Measurements from ENCODE around the gene TTC23. TPM values are rescaled to one million over a fixed set of nuclear protein-coding genes. Genes with fewer than 3 reads are reported as not detected.

Gene TTC23
- total RNA-seq, 1 donor from 2014 or later: 25.0 TPM

- Mint-ChIP-seq H3K9me3 (ENCODE audit: low read depth) (no peaks in the 10 kb centered on the region), H3K27me3 (ENCODE audit: low read depth) (no peaks in the 10 kb centered on the region), H3K27ac (ENCODE audit: unreplicated experiment) (no peak overlapping the region), H3K4me1 (ENCODE audit: low read depth) (peaks cover 21% of the 10 kb centered on the region), H3K36me3 (ENCODE audit: low read depth) (peaks cover 6% of the 10 kb centered on the region), H3K4me3 (ENCODE audit: unreplicated experiment) (no peak overlapping the region)
- DNase-seq (ENCODE audit: low spot score): no peak
- TF ChIP-seq CTCF (IDR thresholded peaks at IDR 0.05): no peak
Observed at GRCh38 chr15:99143242-99143641, 106.1 kb downstream of the TTC23 start.

GRCh38 chr15:99142562-99142961, 106.8 kb downstream of the TTC23 start:
- no peak for DNase-seq (ENCODE audit: low spot score)
- Mint-ChIP-seq H3K4me1 (ENCODE audit: low read depth) (peaks cover 21% of the 10 kb centered on the region), H3K27me3 (ENCODE audit: low read depth) (no peaks in the 10 kb centered on the region), H3K4me3 (ENCODE audit: unreplicated experiment) (no peak overlapping the region), H3K27ac (ENCODE audit: unreplicated experiment) (no peak overlapping the region), H3K9me3 (ENCODE audit: low read depth) (no peaks in the 10 kb centered on the region), H3K36me3 (ENCODE audit: low read depth) (peaks cover 9% of the 10 kb centered on the region)
- TF ChIP-seq CTCF (IDR thresholded peaks at IDR 0.05): no peak

GRCh38 chr15:99141943-99142342, 107.4 kb downstream of the TTC23 start:
- Mint-ChIP-seq H3K27ac (ENCODE audit: unreplicated experiment) (no peak overlapping the region), H3K27me3 (ENCODE audit: low read depth) (no peaks in the 10 kb centered on the region), H3K36me3 (ENCODE audit: low read depth) (peaks cover 9% of the 10 kb centered on the region), H3K4me3 (ENCODE audit: unreplicated experiment) (no peak overlapping the region), H3K9me3 (ENCODE audit: low read depth) (no peaks in the 10 kb centered on the region), H3K4me1 (ENCODE audit: low read depth) (peaks cover 21% of the 10 kb centered on the region)
- no peak for DNase-seq (ENCODE audit: low spot score)
- no peak for TF ChIP-seq CTCF (IDR thresholded peaks at IDR 0.05)

- Mint-ChIP-seq H3K36me3 (ENCODE audit: low read depth) (peaks cover 17% of the 10 kb centered on the region), H3K4me1 (ENCODE audit: low read depth) (peaks cover 25% of the 10 kb centered on the region), H3K27me3 (ENCODE audit: low read depth) (no peaks in the 10 kb centered on the region), H3K4me3 (ENCODE audit: unreplicated experiment) (no peak overlapping the region), H3K27ac (ENCODE audit: unreplicated experiment) (no peak overlapping the region), H3K9me3 (ENCODE audit: low read depth) (no peaks in the 10 kb centered on the region)
- no peak for TF ChIP-seq CTCF (IDR thresholded peaks at IDR 0.05)
- no peak for DNase-seq (ENCODE audit: low spot score)
Observed at GRCh38 chr15:99140590-99140989, 108.8 kb downstream of the TTC23 start.

GRCh38 chr15:99139276-99139675, 110.1 kb downstream of the TTC23 start:
- Mint-ChIP-seq H3K9me3 (ENCODE audit: low read depth) (no peaks in the 10 kb centered on the region), H3K4me3 (ENCODE audit: unreplicated experiment) (no peak overlapping the region), H3K4me1 (ENCODE audit: low read depth) (peaks cover 37% of the 10 kb centered on the region), H3K27ac (ENCODE audit: unreplicated experiment) (no peak overlapping the region), H3K36me3 (ENCODE audit: low read depth) (peaks cover 18% of the 10 kb centered on the region), H3K27me3 (ENCODE audit: low read depth) (no peaks in the 10 kb centered on the region)
- no peak for TF ChIP-seq CTCF (IDR thresholded peaks at IDR 0.05)
- DNase-seq (ENCODE audit: low spot score): no peak

All from chondrocyte (in vitro differentiated cells).